Measurements from ENCODE around the gene PLEKHM2.

Gene PLEKHM2

DNA sequence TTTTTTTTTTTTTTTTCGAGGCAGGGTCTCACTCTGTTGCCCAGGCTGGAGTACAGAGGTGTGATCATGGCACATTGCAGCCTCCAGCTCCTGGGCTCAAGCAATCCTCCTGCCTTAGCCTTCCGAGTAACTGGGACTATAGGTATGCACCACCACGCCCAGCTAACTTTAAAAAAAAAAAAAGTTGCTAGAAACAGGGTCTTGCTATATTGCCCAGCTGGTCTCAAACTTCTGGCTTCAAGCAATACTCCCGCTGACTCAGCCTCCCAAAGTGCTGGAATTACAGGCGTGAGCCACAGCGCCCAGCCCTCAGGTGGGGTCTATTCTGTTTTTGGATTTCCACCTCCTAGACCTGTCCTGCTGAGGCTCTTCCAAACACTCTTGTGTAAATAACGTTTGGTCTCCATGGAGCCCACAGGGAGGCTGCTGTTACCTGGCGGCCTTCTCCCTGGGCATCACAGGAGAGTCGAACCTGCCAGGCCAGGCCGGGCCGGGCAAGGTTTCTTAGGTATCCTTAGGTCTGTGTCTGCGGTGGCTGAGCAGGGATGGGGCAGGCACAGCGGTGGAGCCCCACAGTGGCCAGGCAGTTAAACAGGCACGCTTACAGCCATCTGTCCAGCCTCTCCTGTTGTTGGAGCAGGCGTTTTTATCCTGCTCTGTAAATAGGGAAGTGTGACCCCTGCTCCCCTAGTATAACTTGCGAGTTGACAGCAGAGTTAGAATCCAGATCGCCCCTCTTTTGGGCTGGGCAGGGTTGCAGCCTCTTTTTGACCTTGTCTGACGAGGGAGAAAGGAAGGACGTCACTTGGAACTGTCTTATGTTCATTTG, 18.8 kb downstream of the PLEKHM2 start:
- no peak for DNase-seq

DNA sequence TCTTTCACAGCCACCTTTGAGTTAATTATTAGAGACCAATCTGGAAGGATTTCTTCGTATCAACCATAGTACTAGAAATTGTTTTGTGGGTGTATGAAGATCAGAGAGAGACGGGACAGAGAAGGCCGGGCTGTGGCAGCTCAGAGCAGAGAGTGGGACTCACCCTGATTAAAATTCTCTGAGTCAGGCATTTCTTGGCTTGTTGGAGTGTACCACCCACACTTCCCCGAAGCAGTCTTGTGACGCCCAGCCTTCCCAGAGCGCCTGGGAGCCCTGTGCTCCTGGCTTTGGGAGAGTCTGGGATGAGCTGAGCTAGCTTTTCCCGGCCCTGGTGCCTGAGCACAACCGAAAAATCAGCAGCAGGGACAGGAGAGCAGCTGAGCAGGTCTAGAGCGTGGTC, 19.4 kb downstream of the PLEKHM2 start:
- no peak for DNase-seq

- no peak for DNase-seq
Observed at GRCh38 chr1:15704526-15705183, 20.5 kb downstream of the PLEKHM2 start.

- no peak for DNase-seq
Observed at GRCh38 chr1:15705184-15705566, 21.1 kb downstream of the PLEKHM2 start.

- no peak for DNase-seq
Observed at GRCh38 chr1:15706751-15707150, 22.6 kb downstream of the PLEKHM2 start.

GRCh38 chr1:15707239-15707925, 23.3 kb downstream of the PLEKHM2 start:
- DNase-seq, result no peak

DNA sequence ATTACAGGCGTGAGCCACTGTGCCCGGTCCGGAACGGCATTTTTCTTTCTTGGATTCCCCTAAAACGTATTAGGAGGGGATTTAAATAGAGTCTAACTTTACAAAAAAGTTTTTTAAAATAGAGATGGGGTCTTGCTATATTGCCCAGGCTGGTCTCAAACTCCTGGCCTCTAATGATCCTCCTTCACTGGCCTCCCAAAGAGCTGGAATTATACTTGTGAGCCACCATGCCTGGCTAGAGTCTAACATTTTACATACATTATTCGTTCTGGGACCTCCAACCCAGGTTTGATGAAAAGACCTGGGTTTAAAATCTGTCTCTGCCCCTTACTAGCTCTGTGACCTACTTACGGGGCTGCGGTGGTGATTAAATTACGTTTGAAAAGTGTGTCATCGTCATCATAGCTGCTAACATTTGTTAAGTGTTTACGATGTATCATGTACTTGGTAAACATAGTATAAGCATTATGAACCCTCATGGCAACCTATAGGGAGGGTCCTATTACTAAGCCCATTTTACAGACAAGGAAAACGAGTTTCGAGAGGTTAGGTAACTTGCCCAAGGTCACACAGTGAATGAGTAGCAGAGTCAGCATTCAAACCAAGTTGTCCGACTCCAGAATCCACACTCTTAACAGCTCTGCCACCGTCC, 24.5 kb downstream of the PLEKHM2 start:
- no peak for DNase-seq

- peak in 1 of 2 experiments; percentile 4 for DNase-seq
Observed at GRCh38 chr1:15709226-15709625, 25.1 kb downstream of the PLEKHM2 start.

DNA sequence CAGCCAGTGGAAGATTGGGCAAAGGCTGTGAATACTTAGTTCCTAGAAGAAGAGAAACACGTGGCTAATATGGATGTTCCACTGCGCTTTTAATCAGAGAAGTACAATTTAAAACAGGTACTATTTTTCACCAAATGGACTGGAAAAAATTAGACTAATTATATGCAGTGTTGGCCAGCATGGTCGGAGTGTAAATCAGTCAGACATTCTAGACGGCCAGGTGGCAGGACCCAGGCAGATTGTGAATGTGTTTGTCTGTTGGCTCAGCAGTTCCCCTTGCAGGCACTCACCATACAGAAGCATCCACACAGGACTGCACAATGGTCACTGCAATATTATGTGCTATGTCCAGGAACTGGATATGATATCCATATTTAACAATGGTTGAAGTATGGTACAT, 28.0 kb downstream of the PLEKHM2 start:
- DNase-seq, result peak in 1 of 2 experiments; percentile 22

- no peak for DNase-seq
Observed at GRCh38 chr1:15714406-15715136, 30.5 kb downstream of the PLEKHM2 start.

GRCh38 chr1:15717418-15718125, 33.5 kb downstream of the PLEKHM2 start:
- DNase-seq, result no peak

- no peak for DNase-seq
Observed at GRCh38 chr1:15718199-15718601, 34.1 kb downstream of the PLEKHM2 start.

DNA sequence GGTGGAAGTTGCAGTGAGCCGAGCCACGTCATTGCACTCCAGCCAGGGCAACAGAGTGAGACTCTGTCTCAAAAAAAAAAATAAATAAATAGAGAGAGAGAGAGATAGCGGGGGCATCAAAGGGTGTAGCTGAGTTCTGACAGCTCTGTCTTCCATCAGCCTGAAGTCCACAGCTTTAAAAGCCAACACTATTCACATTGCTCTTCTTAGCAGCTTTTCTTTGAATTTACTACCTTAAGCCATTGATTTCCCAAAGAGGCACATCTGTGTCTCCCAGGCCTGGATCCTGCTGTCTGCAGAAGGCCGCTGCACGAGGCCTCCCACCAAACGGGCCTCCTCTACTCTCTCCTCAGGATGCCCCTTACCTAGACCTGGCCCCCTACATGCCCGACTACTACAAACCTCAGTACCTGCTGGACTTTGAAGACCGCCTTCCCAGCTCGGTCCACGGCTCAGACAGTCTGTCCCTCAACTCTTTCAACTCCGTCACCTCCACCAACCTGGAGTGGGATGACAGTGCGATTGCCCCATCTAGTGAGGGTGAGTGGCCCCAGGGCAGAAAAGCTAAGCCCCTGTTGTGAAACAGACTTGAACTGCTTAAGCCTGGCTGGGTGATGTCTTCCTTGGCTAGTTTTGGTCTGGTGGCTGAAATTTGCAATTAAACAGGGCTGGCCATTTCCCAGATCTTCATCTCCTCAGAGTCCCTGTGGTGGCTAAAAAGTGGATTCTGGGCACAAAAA, 35.4 kb downstream of the PLEKHM2 start:
- no peak for DNase-seq

- no peak for DNase-seq
Observed at GRCh38 chr1:15720861-15721260, 36.7 kb downstream of the PLEKHM2 start.

- no peak for DNase-seq
Observed at GRCh38 chr1:15722411-15722810, 38.3 kb downstream of the PLEKHM2 start.

DNA sequence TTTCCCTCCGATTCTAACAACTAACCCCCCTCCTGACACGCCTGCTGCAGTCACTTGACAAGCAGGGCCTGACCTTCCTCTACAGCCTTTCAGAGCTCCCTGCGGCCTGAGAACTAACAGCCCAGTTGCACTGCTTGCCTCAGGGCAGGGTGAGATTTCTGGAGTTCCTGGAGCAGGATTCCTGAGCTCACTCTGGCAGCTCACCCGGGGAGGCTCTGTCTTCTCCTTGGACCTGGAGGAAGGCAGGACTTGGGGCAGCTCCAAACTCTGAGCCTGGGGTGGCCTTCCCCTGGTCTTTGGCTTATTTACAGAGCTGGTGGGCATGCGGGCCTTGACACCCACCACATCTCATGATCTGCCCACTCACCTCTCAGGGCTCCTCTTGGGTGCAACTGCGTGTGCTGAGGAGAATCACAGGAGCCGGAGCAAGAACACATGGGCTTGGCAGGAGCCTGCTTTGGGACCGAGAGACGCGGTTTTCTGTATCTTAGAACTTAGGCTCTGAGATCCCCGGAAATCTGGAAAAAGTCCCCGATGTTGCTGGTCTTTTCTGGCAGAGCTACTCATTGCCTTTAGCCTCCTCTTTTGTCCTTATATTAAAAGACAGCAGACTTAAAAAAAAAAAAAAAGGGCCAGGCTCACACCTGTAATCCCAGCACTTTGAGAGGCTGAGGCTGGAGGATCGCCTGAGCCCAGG, 38.9 kb downstream of the PLEKHM2 start:
- DNase-seq, result no peak

DNA sequence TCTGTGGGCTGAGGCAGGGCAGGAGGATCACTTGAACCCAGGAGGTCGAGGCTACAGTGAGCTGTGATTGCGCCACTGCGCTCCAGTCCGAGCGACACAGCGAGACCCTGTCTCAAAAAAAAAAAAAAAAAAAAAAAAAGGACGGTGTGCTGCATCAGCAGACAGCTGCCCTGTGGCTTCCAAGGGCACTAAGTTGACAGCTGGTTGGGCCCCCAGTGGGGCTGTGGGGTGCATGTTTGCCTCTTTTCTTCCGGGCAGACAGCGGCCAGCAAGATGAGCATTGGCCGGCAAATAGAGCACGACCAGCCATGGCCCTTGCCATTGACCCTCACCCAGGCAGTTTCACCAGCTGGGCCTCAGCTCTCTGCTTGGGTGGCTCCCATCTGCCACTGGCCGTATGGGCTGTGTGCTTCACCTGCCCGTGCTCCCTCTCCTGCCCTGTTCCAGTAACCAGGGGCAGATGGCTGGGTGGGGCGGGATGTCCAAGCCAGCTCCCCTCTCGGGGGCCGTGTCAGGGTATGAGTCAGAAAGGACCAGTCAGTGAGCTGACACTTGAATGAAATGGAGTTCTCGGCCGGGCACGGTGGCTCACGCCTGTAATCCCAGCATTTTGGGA, 39.6 kb downstream of the PLEKHM2 start:
- peak; percentile 77 to 79 for DNase-seq

DNA sequence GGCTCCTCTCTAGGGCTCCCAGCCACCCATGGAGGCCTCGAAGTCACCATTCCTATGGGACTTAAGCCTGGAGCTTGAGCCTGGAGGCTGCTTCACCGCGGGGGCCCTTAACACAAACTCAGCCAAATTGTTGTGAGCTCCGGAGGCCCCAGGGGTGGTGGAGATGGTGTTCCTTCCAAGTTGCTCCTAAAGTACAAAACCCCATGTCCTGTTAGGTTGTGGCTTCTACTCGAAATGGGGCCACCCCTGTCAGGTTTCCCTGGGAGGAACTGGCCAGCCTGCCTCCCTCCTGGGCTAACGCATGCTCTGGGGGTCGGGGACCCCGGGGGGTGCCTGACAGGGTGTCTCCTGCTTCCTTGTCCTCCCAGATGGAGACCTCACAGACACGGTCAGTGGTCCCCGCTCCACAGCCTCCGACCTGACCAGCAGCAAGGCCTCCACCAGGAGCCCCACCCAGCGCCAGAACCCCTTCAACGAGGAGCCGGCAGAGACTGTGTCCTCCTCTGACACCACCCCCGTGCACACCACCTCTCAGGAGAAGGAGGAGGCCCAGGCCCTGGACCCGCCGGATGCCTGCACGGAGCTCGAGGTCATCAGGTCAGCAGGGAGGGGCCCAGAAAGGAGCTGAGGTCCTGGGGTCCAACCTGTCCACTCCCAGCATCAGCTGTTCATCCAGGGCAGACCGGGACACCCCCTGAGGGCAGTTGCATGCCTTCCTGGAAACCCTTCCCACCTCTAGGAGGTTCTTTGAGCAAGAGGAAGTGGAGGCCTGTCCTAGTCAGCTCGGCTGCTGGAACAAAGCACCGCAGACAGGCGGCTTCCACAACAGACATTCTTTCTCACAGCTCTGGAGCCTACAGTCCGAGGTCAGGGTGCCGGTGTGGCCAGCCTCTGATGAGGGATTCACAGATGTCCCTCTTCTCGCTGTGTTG, 41.1 kb downstream of the PLEKHM2 start:
- DNase-seq, result no peak

DNA sequence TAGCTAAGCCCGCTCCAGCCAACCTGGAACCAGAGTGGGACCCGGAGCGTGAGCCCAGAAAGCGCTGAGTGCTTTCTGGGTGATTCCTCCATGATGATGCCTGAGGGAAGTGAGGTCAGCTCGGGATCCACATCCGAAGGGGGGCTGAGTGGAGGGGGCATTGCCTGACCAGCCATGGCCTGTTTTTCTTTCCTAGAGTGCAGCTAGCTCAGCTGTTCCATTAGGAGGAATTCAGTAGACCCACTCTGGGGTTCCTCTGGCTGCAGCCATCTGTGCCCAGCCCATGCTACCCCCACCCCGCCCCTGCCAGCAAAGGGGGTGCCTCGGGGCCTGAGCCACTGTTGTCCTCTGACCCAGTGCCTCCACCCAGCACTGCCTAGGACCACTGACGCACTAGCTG, 42.4 kb downstream of the PLEKHM2 start:
- no peak for DNase-seq
